ENCODE data around the gene TP63.

The TP63 gene

DNA sequence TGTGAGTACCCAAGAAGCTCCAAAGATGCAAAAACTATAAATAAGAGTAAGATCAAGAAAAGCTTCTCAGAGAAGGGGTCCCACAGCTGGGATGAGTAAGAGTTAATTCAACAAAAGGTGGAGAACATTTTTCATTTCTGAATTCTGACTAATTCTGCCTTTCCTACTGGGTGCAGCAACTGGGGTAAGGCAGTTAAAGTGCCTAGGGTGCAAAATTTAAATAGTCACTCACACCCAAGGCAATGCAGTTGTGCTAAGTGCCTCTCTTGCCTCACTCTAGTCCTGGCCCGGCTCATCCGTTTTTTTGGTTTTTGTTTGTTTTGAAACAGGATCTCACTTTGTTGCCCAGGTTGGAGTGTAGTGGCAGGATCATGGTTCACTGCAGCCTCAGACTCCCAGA is 240.2 kb downstream of the TP63 start:
- no peak for DNase-seq

DNA sequence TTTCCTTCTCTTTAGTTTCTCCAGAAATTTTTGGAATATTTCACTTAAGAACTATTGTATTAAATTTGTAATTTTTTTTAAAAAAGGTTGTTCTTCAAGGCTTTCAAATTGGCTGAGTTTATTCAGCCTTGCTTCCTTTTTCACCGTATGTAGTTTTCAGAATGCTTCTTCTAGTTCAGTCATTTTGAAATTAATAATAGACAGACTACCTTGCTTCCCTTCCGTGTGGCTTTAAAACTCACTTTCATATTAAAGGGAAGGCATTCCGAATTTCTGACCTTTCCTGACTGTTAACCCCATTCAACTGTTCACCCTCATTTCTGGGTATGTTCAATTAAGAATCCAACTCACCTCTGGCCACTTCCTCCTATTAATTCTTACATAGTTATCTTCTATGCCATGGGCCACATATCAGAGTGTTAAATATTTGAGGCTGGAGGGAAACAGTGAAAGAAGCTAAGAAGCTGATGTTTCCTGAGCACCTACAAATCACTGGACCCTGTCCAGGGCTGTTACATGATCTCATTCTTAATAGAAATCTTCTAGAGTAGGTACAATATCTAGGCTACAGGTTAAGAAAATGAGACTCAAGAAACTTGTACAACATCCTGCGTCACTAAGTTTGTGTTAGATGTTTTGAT is 252.0 kb downstream of the TP63 start:
- DNase-seq = no peak

DNA sequence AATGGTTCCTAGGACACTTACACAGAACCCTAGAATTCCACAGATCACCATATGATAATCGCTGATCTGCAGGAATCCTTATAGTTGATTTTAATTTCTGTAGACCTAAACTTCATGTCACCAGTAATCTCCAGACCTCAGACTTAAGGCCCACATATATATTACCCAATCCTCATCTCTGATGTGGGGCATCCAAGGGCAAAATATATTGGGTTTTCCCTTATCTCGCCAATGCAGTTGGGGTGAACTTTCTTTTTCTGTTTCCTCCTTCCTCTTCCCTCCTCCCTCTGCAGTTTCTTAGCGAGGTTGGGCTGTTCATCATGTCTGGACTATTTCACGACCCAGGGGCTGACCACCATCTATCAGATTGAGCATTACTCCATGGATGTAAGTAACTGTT is 259.3 kb downstream of the TP63 start:
- DNase-seq = no peak

DNA sequence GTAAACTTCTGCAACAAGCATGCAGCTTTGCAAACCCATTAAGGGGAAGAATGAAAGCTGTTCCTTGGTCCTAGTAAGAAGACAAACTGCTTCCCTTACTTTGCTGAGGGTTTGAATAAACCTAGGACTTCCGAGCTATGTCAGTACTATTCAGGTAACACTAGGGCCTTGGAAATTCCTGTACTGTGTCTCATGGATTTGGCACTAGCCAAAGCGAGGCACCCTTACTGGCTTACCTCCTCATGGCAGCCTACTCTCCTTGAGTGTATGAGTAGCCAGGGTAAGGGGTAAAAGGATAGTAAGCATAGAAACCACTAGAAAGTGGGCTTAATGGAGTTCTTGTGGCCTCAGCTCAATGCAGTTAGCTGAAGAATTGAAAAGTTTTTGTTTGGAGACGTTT is 265.3 kb downstream of the TP63 start:
- no peak for DNase-seq

DNA sequence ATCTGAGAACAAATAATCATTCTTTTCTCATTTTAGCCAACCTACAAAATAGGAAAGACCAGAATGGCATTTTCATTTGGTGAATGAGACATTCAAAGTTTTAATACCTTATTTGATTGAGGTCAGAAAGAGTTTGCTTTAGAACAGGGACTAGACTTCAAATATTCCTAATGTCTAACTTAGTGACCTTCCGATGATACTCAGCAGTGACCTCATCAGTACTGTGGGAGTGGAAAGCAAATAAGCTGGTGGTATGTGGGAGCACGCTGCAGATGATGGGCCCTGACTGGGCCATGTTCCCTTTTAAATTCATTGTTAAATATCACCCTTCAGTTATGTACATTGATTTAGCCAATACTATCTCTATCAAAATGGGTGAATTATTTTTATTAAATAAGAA is 266.2 kb downstream of the TP63 start:
- DNase-seq = no peak

DNA sequence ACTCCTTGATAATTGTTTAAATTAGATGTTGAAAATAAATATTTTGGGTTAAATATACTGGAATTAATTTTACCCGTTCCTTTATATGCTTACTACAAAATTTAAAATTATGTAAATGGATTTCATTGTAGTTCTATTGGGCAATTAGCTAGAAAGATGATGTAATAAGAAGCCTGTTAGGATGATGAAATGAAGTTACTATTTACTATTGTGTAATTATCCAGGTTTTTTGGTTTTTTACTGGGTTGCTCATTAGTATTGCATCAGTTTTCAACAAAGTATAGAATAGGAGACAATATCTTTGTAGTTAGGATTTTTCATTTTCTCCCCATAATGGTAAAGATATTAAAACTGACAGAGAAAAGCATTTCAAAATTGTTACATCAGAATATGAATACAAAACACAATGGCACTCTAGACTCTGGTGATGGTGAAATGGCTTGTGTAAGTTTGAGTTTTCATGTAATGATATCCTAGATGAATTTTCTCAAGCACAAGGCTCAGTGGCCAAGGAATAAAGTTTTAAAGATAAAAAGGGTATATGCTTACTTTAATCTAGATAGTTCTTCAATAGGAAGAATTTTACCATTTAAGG is 267.5 kb downstream of the TP63 start:
- DNase-seq = no peak

DNA sequence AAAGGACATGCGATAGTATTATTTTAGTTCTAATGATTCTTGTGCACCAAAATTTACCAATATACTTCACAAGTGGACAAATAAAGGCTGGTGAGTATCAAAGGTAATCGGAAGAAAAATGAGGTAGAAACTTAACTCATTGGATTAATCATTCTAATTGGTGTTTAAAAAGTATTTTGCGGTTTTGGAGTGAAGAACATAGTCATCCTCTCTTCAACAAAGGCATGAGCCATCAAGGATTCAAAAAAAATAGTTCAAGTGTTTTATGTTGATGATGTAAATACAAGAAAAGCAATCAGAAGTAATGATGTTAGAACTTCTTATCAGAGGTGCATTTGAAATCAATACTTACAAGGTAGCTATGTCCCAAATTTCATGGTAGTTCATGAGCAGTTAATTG is 268.0 kb downstream of the TP63 start:
- DNase-seq = no peak

DNA sequence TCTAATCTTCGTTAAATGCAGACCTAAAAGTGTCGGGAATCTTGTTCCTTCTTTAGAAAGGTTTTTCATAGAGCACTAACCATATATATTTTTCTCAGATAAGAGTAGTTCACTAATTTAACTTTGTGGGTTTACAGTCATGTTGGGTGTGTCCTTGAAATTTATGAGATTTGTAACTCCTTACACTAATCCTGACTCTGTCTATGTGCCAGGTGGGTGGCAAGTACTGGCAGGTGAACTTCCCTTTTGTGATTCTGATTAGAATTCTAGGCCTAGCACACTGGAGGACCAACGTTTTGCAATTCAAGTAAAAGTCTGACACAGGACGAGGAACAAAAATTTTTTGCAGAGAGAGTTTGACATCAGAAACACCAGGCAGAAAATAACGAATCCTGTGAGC is 269.4 kb downstream of the TP63 start:
- DNase-seq = no peak

DNA sequence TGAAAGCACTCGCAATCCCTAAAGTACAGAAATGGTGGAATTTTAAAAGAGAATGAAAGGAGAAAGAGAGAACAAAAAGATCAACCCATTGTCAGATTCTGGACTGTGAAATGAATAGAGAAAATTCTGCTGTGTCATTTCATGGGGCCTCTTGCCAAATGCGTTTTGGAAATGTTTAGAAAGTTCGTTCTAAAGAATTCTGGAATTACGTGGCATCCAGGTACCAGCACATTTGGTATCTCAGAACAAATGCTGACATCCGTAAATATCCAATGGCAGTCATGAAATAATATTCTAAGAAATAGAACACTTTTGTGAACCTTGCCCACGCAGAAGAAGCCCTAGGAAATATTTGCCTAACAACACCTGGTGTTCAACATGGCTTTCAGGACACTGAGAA is 270.3 kb downstream of the TP63 start:
- no peak for DNase-seq

DNA sequence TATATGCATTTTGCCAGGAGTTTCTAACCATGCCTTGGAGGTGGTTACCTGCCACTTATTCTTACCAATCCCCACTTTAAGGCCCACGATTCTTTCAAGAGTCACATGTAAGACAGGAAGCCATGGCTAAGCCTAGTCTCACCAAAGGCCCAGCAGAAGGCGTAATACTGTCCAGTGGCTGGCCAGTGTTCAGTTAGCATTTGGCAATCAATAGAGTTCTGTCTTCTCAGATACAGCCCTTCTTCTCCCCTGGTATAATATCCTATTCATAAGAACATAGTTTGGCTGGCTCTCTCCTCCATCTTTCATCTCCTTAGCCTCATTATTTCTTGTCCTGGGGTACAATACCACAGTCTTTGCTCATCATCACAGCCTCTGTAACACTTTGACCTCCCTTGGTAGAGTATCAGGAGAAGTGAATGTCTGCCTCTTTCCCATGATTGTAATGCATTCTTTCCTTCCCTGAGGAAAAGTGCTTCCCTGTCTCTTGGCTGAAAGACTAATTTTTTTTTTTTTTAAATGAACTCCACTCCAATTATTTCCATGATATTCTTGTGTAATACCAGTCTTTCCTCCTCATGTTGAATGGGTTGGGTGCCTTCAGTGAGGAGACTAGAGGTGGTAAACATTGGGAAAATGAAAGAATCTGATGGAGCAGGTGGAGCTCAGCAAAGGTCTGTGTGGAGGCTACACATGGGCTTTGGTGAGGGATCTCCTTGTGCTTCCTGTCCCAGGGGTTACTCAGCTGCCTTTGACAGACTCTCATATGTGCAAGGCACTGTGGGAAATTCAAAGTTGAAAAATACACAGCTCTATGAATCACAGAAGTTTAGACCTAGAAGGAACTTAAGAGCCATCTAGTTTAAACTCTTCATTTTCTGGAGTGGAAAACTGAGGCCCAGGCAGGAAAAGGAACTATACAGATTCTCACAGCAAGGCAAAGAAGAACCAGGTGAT is 271.3 kb downstream of the TP63 start:
- DNase-seq = peak; percentile 31

DNA sequence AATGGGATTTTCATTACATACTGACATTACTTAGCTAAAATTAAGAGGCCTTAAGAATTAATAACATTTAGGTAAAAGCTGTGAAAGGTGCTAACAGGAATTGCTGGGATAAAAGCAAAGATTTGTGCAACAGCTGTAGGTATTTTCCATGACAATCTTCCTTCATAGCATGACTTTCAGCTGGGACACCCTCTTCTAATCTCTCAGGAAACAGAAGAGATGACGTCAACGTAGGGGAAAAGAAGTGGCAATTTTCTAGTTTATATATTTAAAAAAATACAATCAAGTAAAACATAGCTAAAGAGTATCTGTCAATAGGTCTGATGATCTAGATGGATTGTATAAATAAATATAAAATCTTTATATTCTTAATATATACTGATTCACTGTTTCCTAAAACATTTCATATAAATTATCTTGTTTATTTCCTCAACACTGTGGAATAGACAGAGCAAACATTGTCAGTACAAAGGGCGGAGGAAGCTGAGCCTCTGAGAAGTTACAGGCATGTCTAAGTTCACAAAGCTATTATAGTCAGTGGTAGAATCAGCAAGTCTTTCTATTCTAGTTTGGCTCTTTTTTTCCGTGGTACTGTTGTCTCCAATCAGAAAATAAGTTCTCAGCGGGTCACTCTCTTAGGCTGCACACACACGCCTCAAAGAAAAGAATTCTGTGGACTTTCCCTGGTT is 272.5 kb downstream of the TP63 start:
- no peak for DNase-seq

DNA sequence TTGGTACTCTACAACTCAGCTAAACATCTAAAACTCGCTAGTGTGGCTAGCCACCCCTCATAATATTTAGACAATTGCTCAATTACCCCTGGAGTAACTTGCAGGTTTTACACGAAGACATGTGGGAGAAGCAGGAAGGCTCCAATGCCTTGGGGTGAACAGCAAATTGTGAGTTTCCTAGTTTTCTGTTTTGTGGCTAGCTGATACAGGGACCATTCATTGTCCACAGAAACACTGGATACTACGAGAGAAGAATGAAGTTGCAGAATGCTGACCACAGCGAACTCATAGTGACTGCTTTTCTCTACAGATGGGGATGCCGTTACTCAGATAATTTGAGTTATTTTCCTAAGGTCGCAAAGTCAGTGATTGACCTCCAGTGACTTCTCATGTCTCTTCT is 276.6 kb downstream of the TP63 start:
- DNase-seq = no peak

DNA sequence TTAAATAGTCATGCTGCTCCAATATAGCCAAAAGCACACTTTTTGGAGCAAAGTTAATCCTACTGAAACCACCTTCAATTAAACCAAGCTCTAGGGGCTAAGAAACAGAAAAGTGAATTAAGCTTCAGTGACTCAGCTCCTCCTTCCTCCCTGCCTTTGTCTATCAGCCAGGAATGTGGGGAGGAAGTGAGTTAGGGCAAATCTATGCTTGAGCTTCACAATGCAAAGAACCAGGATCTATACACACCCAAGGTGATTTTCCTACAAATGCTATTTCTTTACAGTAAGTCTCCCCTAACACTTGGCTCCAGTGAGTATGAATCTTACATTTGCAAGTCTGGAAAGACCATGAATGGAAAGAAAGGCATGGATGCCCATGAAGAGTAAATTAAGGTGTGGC is 277.5 kb downstream of the TP63 start:
- DNase-seq = peak; percentile 73

DNA sequence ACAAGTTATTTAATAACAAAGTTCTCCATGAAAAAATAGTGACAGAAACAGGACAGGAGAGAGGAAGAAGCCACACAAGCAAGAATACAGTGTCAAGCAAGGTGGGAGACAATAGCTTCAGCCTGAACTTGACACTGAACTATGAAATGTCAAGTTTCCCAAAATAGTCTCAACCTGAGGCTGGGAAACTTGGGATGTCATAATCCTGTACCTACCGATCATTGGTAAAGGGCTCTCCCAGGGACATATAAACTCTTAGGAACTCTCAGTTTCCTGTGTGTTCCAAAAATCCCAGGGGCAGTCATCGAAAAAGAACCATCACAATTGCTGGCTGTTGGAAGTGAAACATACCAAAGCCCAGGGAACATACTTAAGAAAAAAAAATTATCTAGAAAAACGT is 277.9 kb downstream of the TP63 start:
- no peak for DNase-seq

DNA sequence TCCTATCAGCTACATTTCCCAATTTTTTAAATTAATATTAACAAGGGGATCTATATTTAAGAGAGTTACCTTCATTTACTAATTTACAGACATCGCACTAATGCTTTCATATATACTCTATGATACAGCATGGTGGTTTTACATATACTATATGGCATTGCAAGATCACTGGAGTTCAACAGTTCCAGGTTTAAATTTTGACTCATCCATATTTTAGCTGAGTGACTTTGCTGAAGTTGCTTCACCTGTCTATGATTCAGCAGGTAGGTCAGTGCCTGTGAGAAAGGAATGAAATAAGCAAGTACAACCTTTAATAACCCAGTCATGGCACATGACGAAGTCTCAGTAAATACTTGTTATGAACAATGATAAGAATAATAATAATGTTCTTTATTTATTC is 278.4 kb downstream of the TP63 start:
- no peak for DNase-seq

DNA sequence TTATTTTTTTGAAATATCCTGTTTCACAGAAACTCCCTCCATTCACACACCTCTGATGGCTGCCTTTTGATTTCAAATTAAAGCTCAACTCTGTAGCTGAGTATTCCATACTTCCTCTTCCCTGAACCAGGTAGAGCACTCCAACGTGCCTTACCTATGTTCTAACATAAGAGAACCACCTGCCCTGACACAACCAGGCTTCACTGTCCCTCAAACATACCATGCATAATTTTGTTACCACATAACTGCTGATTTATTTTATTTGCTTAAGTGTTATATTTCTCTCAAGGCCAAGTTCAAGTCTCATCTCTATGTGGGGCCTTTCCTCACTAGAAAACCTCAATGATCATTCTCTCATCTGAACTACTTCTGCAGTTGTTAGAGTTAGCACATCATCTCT is 279.8 kb downstream of the TP63 start:
- no peak for DNase-seq

DNA sequence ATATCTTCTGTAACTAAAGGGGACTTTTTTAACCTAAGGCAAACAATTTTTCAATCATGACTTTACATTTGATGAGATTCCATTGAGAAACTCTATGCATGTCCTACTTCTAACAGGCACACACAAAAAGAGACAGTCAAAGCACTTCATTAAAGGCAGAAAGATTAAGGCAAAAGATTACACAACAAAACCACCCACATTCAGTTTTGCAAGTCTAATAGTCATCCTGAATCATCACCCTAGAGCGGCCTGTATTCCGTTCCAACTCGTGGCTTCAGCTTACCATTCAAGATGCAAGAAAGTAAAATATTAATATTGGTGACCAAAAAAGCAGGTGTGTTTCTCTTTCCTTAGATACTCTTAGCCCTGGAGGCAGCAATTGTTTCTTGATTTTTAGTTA is 283.6 kb downstream of the TP63 start:
- DNase-seq = peak; percentile 83

DNA sequence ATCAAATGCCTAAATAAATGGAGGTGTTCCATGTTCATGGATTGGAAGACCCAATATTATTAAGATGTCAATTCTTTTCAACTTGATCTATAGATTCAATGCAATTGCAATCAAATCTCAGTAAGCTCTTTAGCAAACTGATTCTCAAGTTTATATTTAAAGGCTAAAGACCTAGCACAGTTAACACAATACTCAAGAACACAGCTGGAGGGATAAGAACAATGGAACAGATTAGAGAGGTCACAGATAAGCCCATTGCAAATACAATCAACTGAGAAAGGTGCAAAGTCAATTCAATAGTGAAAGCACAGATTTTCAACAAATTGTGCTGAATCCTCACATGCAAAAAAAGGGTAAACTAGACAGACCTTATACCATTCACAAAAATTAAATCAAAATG is 290.6 kb downstream of the TP63 start:
- no peak for DNase-seq

DNA sequence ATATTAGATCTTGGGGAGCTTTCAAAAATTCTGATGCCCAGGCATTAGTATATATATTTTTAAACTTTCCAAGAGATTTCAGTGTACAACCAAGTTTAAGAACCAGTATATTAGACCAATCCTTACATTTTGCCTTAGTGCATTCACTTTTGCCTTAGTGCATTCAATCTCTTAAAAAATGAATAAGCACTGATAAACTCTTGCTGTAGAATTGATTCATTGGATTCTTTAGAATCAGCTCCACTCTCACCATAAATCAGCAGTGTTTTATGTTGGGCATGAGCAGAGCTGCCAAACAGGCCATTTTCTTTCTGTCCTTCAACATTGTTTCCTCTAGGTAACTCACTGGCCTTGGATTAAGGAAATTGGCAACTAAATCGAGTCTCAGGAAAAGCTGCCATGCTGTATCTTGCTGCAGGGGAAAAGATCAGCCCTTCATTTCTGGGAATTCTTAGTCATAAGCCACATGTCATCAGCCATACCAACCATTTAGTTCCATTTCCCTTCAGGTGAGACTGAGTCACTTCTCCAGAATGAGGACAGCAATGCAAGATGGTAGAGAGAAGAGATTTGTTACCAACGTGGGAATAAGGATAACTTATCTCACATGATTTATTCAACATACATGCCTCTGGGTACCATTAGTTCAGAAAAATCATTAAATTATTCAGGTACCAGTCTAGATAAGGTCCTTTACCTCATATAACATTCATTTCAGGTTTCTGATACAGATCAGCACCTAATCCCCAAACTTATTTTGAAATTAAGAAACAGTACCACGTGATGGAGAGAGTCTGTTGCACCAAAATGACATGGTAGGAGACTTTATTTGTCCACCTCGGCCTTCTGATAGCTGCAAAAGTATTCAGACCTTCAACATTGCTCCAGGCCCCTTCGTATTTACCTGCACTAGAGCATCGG is 297.0 kb downstream of the TP63 start:
- DNase-seq = no peak

DNA sequence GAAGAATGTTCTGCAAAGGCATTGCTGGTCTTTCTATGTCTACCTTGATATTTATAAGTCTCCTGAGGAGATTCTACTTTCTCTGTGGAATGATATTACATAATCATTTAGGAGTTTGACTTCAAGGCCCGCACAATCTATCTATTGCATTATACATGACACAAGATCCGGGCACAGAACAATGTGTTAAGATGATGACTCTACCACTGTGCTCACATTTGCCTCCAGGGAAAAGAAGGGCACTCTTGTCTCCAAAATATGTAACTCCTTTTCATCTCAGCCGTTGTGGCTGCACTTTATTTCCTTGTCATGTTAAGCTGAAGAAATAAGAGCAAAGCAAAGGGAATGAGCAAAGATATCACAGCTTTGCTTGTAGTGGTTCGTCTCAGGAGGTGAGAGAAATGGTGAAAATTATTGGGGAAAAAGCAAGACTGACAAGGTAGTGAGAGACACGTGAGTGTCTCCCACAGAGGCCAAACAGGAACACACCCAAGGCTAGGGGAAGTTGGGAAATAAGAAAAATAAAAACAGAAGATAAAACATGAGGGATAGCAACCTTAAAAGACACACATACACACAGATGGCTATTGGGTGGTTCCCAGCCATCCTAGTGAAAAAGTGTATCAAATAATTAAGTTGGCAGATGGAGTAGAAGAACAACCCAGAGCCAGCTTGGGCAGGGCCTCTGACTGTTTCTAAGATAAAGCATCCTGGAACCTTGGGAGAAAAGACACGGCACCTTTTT is 305.2 kb downstream of the TP63 start:
- DNase-seq = no peak
